Endothelial cell (in vitro differentiated cells): ENCODE data around the gene HNRNPUL1. TPM values are rescaled to one million over a fixed set of nuclear protein-coding genes. Genes with fewer than 3 reads are reported as not detected.

ENCODE experiments used
- DNase-seq: peaks from one replicate; pipeline ENCODE4 v3.0.0; 2021; ENCODE audit warnings: low spot score
- H3K27ac Mint-ChIP-seq: one replicate; pipeline ENCODE4 v1.8.0; 2021; ENCODE audit warnings: mixed read lengths, inconsistent platforms; ENCODE audit not compliant: unreplicated experiment
- H3K27me3 Mint-ChIP-seq: one replicate; pipeline ENCODE4 v1.8.0; 2021; ENCODE audit warnings: mild to moderate bottlenecking, moderate library complexity, mixed read lengths, inconsistent platforms; ENCODE audit not compliant: unreplicated experiment
- H3K36me3 Mint-ChIP-seq: one replicate; pipeline ENCODE4 v1.8.0; 2021; ENCODE audit warnings: mild to moderate bottlenecking, low read depth, mixed read lengths, inconsistent platforms; ENCODE audit not compliant: unreplicated experiment
- H3K4me1 Mint-ChIP-seq: one replicate; pipeline ENCODE4 v1.8.0; 2021; ENCODE audit warnings: mild to moderate bottlenecking, mixed read lengths, inconsistent platforms; ENCODE audit not compliant: unreplicated experiment
- H3K4me3 Mint-ChIP-seq: one replicate; pipeline ENCODE4 v1.8.0; 2021; ENCODE audit warnings: mild to moderate bottlenecking, mixed read lengths, inconsistent platforms; ENCODE audit not compliant: unreplicated experiment
- H3K9me3 Mint-ChIP-seq: one replicate; pipeline ENCODE4 v1.8.0; 2021; ENCODE audit warnings: mixed read lengths, inconsistent platforms; ENCODE audit not compliant: unreplicated experiment
- CTCF ChIP-seq: fragments of 200-600 bp; sonication (generic); IDR thresholded peaks from one replicate; pipeline ENCODE4 v1.5.0; 2021; ENCODE audit warnings: antibody characterized with exemption; ENCODE audit not compliant: unreplicated experiment
- long read RNA-seq: library from polyadenylated mRNA; unstranded; transcript quantifications from one replicate; pipeline ENCODE4 v2.0.0, GENCODE V29; 2020; ENCODE audit not compliant: unreplicated experiment
- total RNA-seq: library from RNA; stranded (reverse); fragmentation: NEBNext Ultra II Directional; extraction: Animal tissue kit (Norgen Biotek cat#: 25700); gene quantifications from one replicate; pipeline ENCODE4 v1.2.1, GENCODE V29; 2021; ENCODE audit not compliant: unreplicated experiment

HNRNPUL1 gene
- total RNA-seq, result 259 TPM
- long read RNA-seq, partial matches to known transcripts, result 6 of 8 reads
- long read RNA-seq, other reads (novel, unspliced or antisense), result 1 of 8 reads

DNA sequence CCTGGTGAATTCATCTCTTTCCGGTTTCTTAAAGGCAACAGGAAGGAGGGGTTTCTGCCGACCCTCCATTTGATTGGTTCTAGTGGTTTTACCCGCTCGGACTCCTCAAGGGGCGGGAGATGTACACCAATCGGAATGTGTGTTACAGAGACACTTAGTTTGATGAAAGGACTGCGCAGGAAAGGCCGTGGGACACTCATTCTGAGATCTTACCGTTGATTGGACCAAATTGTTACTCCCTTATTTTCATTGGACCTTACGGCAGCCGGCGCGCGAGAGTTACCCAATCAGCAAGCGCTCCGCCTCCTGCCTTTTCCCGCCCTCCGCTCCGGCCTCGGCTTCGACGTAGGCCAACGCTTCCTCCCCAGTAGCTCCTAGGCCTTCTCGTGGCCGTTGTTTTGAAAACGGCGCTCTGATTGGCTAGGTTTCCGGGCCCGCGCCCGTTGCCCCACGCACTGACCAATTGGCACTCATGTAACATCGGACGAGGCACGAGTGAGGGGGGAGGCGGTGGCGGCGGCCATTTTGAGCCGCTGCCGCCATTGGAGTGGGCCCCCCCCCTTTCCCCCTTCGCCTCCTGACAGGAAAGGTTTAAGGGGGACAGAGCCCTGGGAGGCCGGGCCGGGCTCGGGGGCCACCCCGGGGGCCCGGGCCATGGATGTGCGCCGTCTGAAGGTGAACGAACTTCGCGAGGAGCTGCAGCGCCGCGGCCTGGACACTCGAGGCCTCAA lies at the start of gene HNRNPUL1:
Gene HNRNPUL1 (plus strand): TSS at position 523 of the 731 bp plus-strand sequence. CDS start 132 bp downstream, at position 655.
- TF ChIP-seq CTCF, result no peak
- peaks cover 40% of the 10 kb centered on the region for H3K4me1 Mint-ChIP-seq
- no peaks in the 10 kb centered on the region for H3K9me3 Mint-ChIP-seq
- DNase-seq, result peak; percentile 99
- peaks cover 15% of the 10 kb centered on the region for H3K27me3 Mint-ChIP-seq
- peak within 1 kb of the TSS; percentile 100 for H3K4me3 Mint-ChIP-seq
- H3K27ac Mint-ChIP-seq, result peak within 1 kb of the TSS; percentile 100
- peaks cover 39% of the 10 kb centered on the region for H3K36me3 Mint-ChIP-seq

DNA sequence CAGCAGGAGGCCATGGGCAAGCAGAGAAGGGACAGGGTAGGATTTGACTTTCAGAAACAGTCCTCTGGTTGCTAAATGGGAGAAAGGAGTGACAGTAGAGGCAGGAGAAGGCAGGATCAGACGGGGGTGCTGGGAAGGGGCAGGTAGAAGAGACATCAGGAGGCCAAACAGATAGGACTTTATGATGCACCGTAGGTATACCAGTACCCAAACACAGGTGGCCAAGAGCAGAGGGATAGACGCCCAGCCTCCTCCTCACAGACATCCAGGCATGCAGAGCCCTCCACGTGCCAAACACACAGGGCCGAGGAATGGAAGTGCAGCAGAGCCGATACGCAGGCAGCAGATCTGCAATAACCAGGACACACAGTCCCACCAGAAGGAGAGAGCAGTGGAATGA lies 46.4 kb upstream of the HNRNPUL1 start:
- Mint-ChIP-seq H3K27ac (peak overlapping the region; percentile 27), H3K27me3 (peaks cover 18% of the 10 kb centered on the region), H3K4me1 (peaks cover 10% of the 10 kb centered on the region), H3K4me3 (peak overlapping the region; percentile 48), H3K36me3 (peaks cover 9% of the 10 kb centered on the region), H3K9me3 (no peaks in the 10 kb centered on the region)
- no peak for DNase-seq
- TF ChIP-seq CTCF, result no peak

- H3K9me3 Mint-ChIP-seq, result no peaks in the 10 kb centered on the region
- H3K4me3 Mint-ChIP-seq, result peak overlapping the region; percentile 90
- peak overlapping the region; percentile 61 for H3K27ac Mint-ChIP-seq
- TF ChIP-seq CTCF, result no peak
- H3K4me1 Mint-ChIP-seq, result peaks cover 10% of the 10 kb centered on the region
- H3K27me3 Mint-ChIP-seq, result peaks cover 18% of the 10 kb centered on the region
- H3K36me3 Mint-ChIP-seq, result peaks cover 9% of the 10 kb centered on the region
- no peak for DNase-seq
These were observed 45.9 kb upstream of the HNRNPUL1 start for GRCh38 chr19:41218249-41218614.

- peaks cover 10% of the 10 kb centered on the region for H3K36me3 Mint-ChIP-seq
- peaks cover 10% of the 10 kb centered on the region for H3K4me1 Mint-ChIP-seq
- H3K27ac Mint-ChIP-seq, result peak within 1 kb of the TSS; percentile 61
- H3K27me3 Mint-ChIP-seq, result peaks cover 18% of the 10 kb centered on the region
- H3K4me3 Mint-ChIP-seq, result peak within 1 kb of the TSS; percentile 90
- no peak for TF ChIP-seq CTCF
- no peaks in the 10 kb centered on the region for H3K9me3 Mint-ChIP-seq
- DNase-seq, result peak; percentile 45
These were observed 45.3 kb upstream of the HNRNPUL1 start, which contains the start of gene AXL for GRCh38 chr19:41218615-41219507. TSS of gene AXL (plus strand) at chr19:41219223. CDS start at chr19:41219393, 170 bp downstream.
